Heart right ventricle (tissue), 16 donors: Measurements from ENCODE around the gene NIPBL. TPM values are rescaled to one million over a fixed set of nuclear protein-coding genes. Genes with fewer than 3 reads are reported as not detected.
"Not testable (repeated sequence)": the region's sequence is repeated elsewhere in the genome, so short reads cannot be mapped to it uniquely, and the experiment has no call there.

Experiments
- ATAC-seq, 8 donors: fragments of 200-7000 bp; cut with Tn5 transposase; one replicate each; pipeline ENCODE4 v1.9.1; 2020; ENCODE audit warnings: mild to moderate bottlenecking in 8 of 8, moderate library complexity in 8 of 8, moderate number of reproducible peaks in 1 of 8
- DNase-seq, 2 donors: peaks; one replicate each; pipeline ENCODE4 v3.0.0-alpha.2; 2020
- H3K27ac ChIP-seq, 10 donors: fragments of 200-600 bp; sonication (generic) in 2 of 10; one replicate each; pipeline versions ENCODE4 v1.5.0 to v1.8.0; 2020 to 2022; ENCODE audit warnings: mild to moderate bottlenecking in 3 of 10
- H3K27me3 ChIP-seq, 7 donors: fragments of 200-600 bp; one replicate each; pipeline ENCODE4 v1.8.0; 2021 to 2022; ENCODE audit warnings: mild to moderate bottlenecking in 2 of 7
- H3K36me3 ChIP-seq, 9 donors: fragments of 200-600 bp; sonication (generic) in 1 of 9; one replicate each; pipeline versions ENCODE4 v1.5.0 to v1.8.0; 2020 to 2022; ENCODE audit warnings: mild to moderate bottlenecking in 2 of 9
- H3K4me1 ChIP-seq, 9 donors: fragments of 200-600 bp; sonication (generic) in 1 of 9; one replicate each; pipeline versions ENCODE4 v1.5.0 to v1.8.0; 2020 to 2022; ENCODE audit warnings: mild to moderate bottlenecking in 4 of 9
- H3K4me3 ChIP-seq, 10 donors: fragments of 200-600 bp; sonication (generic) in 2 of 10; one replicate each; pipeline versions ENCODE4 v1.5.0 to v1.8.0; 2020 to 2022; ENCODE audit warnings: mild to moderate bottlenecking in 7 of 10, moderate library complexity in 2 of 10
- H3K9me3 ChIP-seq, 11 donors: fragments of 200-600 bp in 10 of 11; sonication (generic) in 2 of 11; one replicate each; pipeline versions ENCODE4 v1.5.0 to v1.8.0; 2013 to 2022; ENCODE audit warnings: mild to moderate bottlenecking in 2 of 11, control low read depth in 1 of 11, moderate library complexity in 1 of 11
- CTCF ChIP-seq, 9 donors: fragments of 200-600 bp; sonication (generic) in 2 of 9; IDR thresholded peaks; one replicate each; pipeline versions ENCODE4 v1.5.0 to v1.8.0; 2021 to 2022; ENCODE audit warnings: antibody characterized with exemption in 9 of 9, mild to moderate bottlenecking in 5 of 9, moderate library complexity in 1 of 9
- WGBS, 2 donors: extraction: QIAGEN DNeasy Blood & Tissue Kit; methylation state at CpG; one replicate each; pipeline ENCODE4 v1.1.7; 2013; ENCODE audit warnings: inconsistent platforms in 1 of 2; 5-methylcytosine and 5-hydroxymethylcytosine counted together
- intact Hi-C, 10 donors: fragments of 100-400 bp; cut with DNase I; formaldehyde crosslinking; loops; one replicate each; pipeline versions ENCODE4 v1.11.1 to v1.14.2; 2022
- polyA plus RNA-seq, 2 donors: library from polyadenylated mRNA; stranded (reverse); fragments of 200-250 nt; gene quantifications; one replicate each; pipeline ENCODE4 v1.2.3, GENCODE V29; 2013
- total RNA-seq, 10 donors: library from RNA; stranded (reverse); fragmentation: NEBNext Ultra II Directional in 3 of 10; extraction: Animal tissue kit (Norgen Biotek cat#: 25700) in 3 of 10; gene quantifications; one replicate each; pipeline versions ENCODE4 v1.2.1 to v1.2.4, GENCODE V29; 2021 to 2023
- donor health status: Arrhythmogenic right ventricular cardiomyopathy.
- donor health status: ischemic (EF 13 %, LVEDD 7.1; RV severe dilation, severe dysfunction).
- donor health status: healthy with polysubstance abuse.
- donor health status: DM: no; HTN: yes; CAD: no.
- donor health status: DM: no; HTN: no; CAD: no.
- donor health status: ischemic (EF 25% LVEDD 6.9; RV normal size, moderate dysfunction).
- donor health status: ischemic (EF 25% LVEDD 5.7; RV mildly dilated, moderate dysfunction).
- donor health status: healthy.
- donor health status: DM: yes; HTN: yes; CAD: no.
- donor health status: Ischemic cardiomyopathy.
- donor health status: ischemic (EF 35%, LVEDD 5.7; RV mildly dilated, moderate dysfunction).
- donor health status: nonischemic (EF 11% LVEDD 7.7; RV severe dilation, severe dysfunction).
- donor health status: DM: yes; HTN: yes; CAD: no.
- donor health status: PGD.
- donor health status: ischemic (EF 29% LVEDD 5.4; RV normal size, mild dysfunction).
- donor health status: nonischemic (EF 23%, LVEDD 6.1; RV moderate dilation, normal function).

The NIPBL gene
- total and polyA plus RNA-seq, 12 donors: 9.9 to 52.3 (median 43.3) TPM

GRCh38 chr5:36915653-36916052 lies 39.1 kb downstream of the NIPBL start:
- no peaks in the 10 kb centered on the region for H3K27me3 ChIP-seq
- peaks cover 0 to 58% (median 32%) of the 10 kb centered on the region in 9 donors for H3K4me1 ChIP-seq
- no peaks in the 10 kb centered on the region for H3K36me3 ChIP-seq
- no peak overlapping the region for H3K4me3 ChIP-seq
- TF ChIP-seq CTCF (IDR thresholded peaks at IDR 0.05): no peak
- DNase-seq (no peak), ATAC-seq (no peak)
- H3K9me3 ChIP-seq: peaks cover 0 to 10% (median 0%) of the 10 kb centered on the region in 11 donors
- H3K27ac ChIP-seq: no peak overlapping the region
- intact Hi-C loops: no loop called here

GRCh38 chr5:36916614-36917013 lies 40.0 kb downstream of the NIPBL start:
- H3K27me3 ChIP-seq, DNase-seq, intact Hi-C loops, ATAC-seq, H3K27ac ChIP-seq, H3K36me3 ChIP-seq, H3K4me3 ChIP-seq, H3K9me3 ChIP-seq: not testable (repeated sequence)
- WGBS, 2 donors: 79 to 99% methylated on average over 3 of the region's 4 CpGs
- H3K4me1 ChIP-seq: peaks cover 0 to 58% (median 32%) of the 10 kb centered on the region in 9 donors

- H3K4me1 ChIP-seq: peaks cover 0 to 56% (median 32%) of the 10 kb centered on the region in 9 donors
- H3K4me3 ChIP-seq, H3K27ac ChIP-seq, DNase-seq, H3K36me3 ChIP-seq, H3K27me3 ChIP-seq, H3K9me3 ChIP-seq, ATAC-seq, intact Hi-C loops: not testable (repeated sequence)
- 93 to 95% methylated on average over 1 of the region's 1 CpG for WGBS, 2 donors
These were observed 40.8 kb downstream of the NIPBL start for GRCh38 chr5:36917358-36917757.

GRCh38 chr5:36919238-36919637 lies 42.7 kb downstream of the NIPBL start:
- H3K9me3 ChIP-seq: peaks cover 0 to 10% (median 0%) of the 10 kb centered on the region in 11 donors
- intact Hi-C loops: no loop called here
- WGBS, 2 donors: 51 to 67% methylated on average over 2 of the region's 2 CpGs
- H3K4me1 ChIP-seq: peaks cover 0 to 58% (median 32%) of the 10 kb centered on the region in 9 donors
- H3K27ac ChIP-seq: peak overlapping the region in 1 of 10 donors; percentile 12
- DNase-seq (no peak), ATAC-seq (no peak)
- no peak overlapping the region for H3K4me3 ChIP-seq
- H3K27me3 ChIP-seq: no peaks in the 10 kb centered on the region
- TF ChIP-seq CTCF (IDR thresholded peaks at IDR 0.05): no peak
- H3K36me3 ChIP-seq: no peaks in the 10 kb centered on the region

- Histone ChIP-seq H3K4me1 (peaks cover 0 to 63% (median 36%) of the 10 kb centered on the region in 9 donors), H3K27me3 (no peaks in the 10 kb centered on the region), H3K27ac (peak overlapping the region in 1 of 10 donors; percentile 12), H3K9me3 (peaks cover 0 to 10% (median 0%) of the 10 kb centered on the region in 11 donors), H3K36me3 (no peaks in the 10 kb centered on the region), H3K4me3 (no peak overlapping the region)
- no peak for DNase-seq
- TF ChIP-seq CTCF (IDR thresholded peaks at IDR 0.05): no peak
- intact Hi-C loops: loop anchor here in 1 of 10 donors (2.0 kb wide), 1 partner anchor 13 kb away; no protein-coding TSS in a partner anchor
- no peak for ATAC-seq
These were observed 43.1 kb downstream of the NIPBL start for GRCh38 chr5:36919650-36920049.
